Epithelial cell of esophagus (primary cell): ENCODE results near the gene TMEM139.

Experiments
- DNase-seq: peaks from one replicate; pipeline ENCODE4 v3.0.0; 2010; ENCODE audit warnings: low read depth
- H3K4me3 ChIP-seq: 2 replicates; pipeline ENCODE4 v1.5.1; 2011; ENCODE audit warnings: mild to moderate bottlenecking, low read length, control low read depth
- CTCF ChIP-seq: IDR thresholded peaks from 2 replicates; pipeline ENCODE4 v1.5.1; 2011; ENCODE audit warnings: low read depth, mild to moderate bottlenecking, low read length, control low read depth, inconsistent platforms; ENCODE audit not compliant: insufficient read depth; ENCODE audit errors: missing control alignments

The TMEM139 gene

DNA sequence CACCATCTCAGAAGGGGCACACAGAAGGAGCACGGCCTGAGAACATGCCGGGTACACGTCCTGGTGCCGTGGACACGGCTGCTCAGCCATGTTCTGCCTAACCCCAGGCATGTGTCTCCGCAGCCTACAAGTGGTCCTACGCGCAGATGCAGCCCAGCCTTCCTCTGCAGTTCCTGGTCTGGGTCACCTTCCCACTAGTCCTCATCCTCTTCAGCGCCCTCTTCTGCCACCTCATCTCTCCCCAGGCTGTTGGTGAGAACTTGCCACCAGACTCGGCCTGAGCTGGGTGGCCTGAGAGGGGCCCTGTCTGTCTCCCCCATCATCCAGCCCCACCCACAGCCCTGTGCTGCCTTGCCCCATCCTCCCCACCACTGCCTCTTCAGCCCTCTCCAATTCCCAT, 36.5 kb downstream of the TMEM139 start:
- no peak for DNase-seq
- H3K4me3 ChIP-seq = no peak overlapping the region
- no peak for TF ChIP-seq CTCF

DNA sequence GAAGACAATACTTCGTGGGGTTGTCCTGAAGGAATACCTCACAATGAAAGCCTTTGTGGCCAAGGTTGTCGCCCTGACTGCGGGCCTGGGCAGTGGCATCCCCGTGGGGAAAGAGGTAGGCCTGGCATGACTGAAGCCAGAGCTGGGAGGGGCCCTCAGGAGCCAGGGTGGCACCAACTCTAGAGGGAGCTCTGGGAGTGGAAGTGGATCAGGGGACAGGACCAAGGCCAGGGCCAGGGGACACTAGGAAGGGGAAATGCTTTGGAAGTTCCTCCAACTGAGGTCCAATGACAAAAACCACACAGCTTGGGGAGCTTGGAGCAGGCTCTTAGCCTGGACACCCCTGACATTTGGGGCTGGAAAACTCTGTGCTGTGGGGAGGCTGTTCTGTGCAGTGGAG, 37.0 kb downstream of the TMEM139 start:
- peak; percentile 33 for DNase-seq
- peak; percentile 30 for TF ChIP-seq CTCF
- no peak overlapping the region for H3K4me3 ChIP-seq

GRCh38 chr7:143322760-143323633, 38.2 kb downstream of the TMEM139 start:
- no peak overlapping the region for H3K4me3 ChIP-seq
- no peak for TF ChIP-seq CTCF
- DNase-seq = no peak

DNA sequence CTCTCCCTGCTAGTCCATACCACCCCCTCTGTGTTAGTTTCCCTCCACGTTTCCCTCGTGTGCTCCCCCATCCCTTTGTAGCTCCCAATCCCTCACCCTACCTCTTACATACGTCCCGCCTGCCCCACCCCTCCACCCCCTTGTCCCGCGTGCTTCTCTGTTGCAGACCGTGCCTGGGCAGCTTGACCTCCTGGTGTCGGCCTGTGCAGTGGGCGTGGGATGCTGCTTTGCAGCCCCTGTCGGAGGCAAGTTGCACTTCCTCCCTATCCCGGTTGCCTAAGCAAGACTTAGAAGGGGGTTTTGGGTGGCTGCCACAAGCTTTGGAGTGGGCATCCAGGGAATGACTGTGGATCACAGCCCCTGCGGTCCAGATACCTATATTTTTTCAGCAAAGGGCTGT, 38.9 kb downstream of the TMEM139 start:
- no peak for TF ChIP-seq CTCF
- H3K4me3 ChIP-seq = no peak overlapping the region
- no peak for DNase-seq

DNA sequence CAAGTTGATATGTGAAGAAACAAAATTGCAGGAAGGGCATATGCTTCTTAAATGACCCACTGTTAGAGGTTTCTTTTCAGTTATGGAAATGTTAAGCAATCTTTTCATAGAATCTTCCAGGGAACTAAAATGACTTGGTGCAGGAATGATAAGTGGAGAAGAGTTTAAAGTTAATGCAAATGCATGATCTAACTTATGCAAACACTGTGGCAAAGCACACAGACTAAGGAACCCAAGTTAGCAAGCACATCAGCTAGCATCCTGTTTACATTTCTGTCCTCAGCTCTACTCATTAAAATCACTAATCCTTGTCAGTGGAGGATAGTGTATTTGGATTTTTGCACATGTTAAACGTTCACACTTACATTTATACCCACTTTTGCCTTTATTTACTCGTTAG, 40.5 kb downstream of the TMEM139 start:
- H3K4me3 ChIP-seq = no peak overlapping the region
- no peak for TF ChIP-seq CTCF
- DNase-seq = no peak

DNA sequence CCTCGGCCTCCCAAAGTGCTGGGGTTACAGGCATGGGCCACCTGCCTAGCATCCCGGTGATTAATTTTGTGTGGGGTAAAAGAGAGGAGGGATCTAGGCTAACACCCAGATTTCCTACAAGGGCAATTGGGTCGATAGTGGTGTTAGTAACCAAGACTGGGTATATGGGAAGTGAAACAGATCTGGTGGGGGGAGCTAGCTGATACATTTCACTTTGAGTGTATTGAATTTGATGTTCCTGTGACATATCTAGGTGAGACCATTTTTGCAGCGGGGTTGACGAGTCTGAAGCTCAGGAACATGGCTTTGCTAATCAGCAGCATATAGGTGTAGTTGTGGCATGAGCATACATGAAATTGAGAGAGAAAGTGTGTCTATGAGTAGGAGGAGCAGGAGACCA, 43.1 kb downstream of the TMEM139 start:
- no peak for TF ChIP-seq CTCF
- no peak for DNase-seq
- no peak overlapping the region for H3K4me3 ChIP-seq
